Lung (tissue), 12 donors: ENCODE data around the gene TJP2. TPM values are rescaled to one million over a fixed set of nuclear protein-coding genes. Genes with fewer than 3 reads are reported as not detected.

ENCODE experiments used
- ATAC-seq: fragments of 200-7000 bp; cut with Tn5 transposase; one replicate; pipeline ENCODE4 v1.9.1; 2020; ENCODE audit warnings: moderate number of reproducible peaks; ENCODE audit not compliant: insufficient read depth, low FRiP score
- DNase-seq, 3 donors: peaks; one replicate each; pipeline ENCODE4 v3.0.0-alpha.2; 2013 to 2017
- H3K27ac ChIP-seq, 2 donors: one replicate each; pipeline ENCODE4 v1.5.1; 2013; ENCODE audit warnings: mild to moderate bottlenecking in 2 of 2, moderate library complexity in 2 of 2, control low read depth in 1 of 2, inconsistent platforms in 1 of 2, low read depth in 1 of 2, low read length in 1 of 2
- H3K27me3 ChIP-seq, 3 donors: one replicate each; pipeline ENCODE4 v1.5.1; 2013; ENCODE audit warnings: low read length in 2 of 3; ENCODE audit not compliant: control insufficient read depth in 3 of 3, insufficient read depth in 3 of 3
- H3K36me3 ChIP-seq, 4 donors: one replicate each; pipeline ENCODE4 v1.5.1; 2013; ENCODE audit warnings: low read length in 4 of 4, mild to moderate bottlenecking in 1 of 4, moderate library complexity in 1 of 4; ENCODE audit not compliant: control insufficient read depth in 4 of 4, insufficient read depth in 4 of 4
- H3K4me1 ChIP-seq, 5 donors: one replicate each; pipeline ENCODE4 v1.5.1; 2013; ENCODE audit warnings: low read length in 5 of 5, mild to moderate bottlenecking in 2 of 5, moderate library complexity in 1 of 5; ENCODE audit not compliant: control insufficient read depth in 5 of 5, insufficient read depth in 5 of 5
- H3K4me3 ChIP-seq: one replicate; pipeline ENCODE4 v1.5.1; 2013; ENCODE audit warnings: mild to moderate bottlenecking, control low read depth, moderate library complexity
- H3K9ac ChIP-seq, 2 donors: one replicate each; pipeline ENCODE4 v1.5.1; 2013; ENCODE audit warnings: low read length in 2 of 2, control low read depth in 1 of 2; ENCODE audit not compliant: insufficient read depth in 1 of 2
- H3K9me3 ChIP-seq, 4 donors: one replicate each; pipeline ENCODE4 v1.5.1; 2013; ENCODE audit warnings: low read length in 3 of 4, mild to moderate bottlenecking in 1 of 4, moderate library complexity in 1 of 4; ENCODE audit not compliant: control insufficient read depth in 4 of 4, insufficient read depth in 3 of 4
- CTCF ChIP-seq: IDR thresholded peaks from 2 replicates; pipeline ENCODE4 v1.5.1; 2012; ENCODE audit warnings: mild to moderate bottlenecking; ENCODE audit errors: control extremely low read depth, extremely low read depth
- WGBS, 2 donors: extraction: QIAGEN DNeasy Blood & Tissue Kit; methylation state at CpG; one replicate each; pipeline ENCODE4 v1.1.7; 2013; 5-methylcytosine and 5-hydroxymethylcytosine counted together
- polyA plus RNA-seq, 2 donors: library from polyadenylated mRNA; stranded (reverse); fragments of 200-250 nt; gene quantifications; one replicate each; pipeline ENCODE4 v1.2.1, GENCODE V29; 2013
- total RNA-seq, 2 donors: library from RNA; depleted of rRNA in 1 of 2; stranded (reverse); fragments of >200 nt in 1 of 2; gene quantifications; one replicate each; pipeline ENCODE4 v1.2.1, GENCODE V29; 2014 to 2021
- donor health status: control.
- donor health status: control.
- donor health status: Bipolar disorder and iron deficiency.
- donor health status: healthy.
- donor health status: DM: yes; HTN: yes; CAD: no.

TJP2 gene
- total and polyA plus RNA-seq, 4 donors: 39.3 to 181 (median 73.6) TPM

DNA sequence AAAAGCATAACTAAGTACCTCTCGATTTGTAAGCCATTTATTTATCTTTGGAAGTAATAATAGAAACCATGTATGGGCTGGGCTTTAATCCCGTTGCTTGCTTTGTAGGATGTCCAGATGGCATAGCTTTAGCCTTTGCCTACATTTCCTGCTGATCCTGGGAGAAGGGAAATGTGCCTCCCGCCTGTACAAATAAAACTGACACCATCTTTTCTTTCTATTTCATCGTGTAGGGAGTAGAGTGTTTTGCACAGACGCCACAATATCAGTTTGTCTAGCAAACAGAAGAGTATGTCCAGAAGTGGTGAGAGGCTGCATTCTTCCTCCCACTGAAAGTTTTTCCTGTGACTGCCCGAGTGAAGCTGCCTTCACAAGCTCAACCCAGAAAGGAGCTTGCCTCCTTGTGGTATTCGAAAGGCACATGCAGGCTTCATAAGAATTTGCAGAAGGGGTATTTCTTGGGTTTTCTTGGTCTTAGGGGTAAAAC lies 24.7 kb upstream of the TJP2 start:
- H3K36me3 ChIP-seq: peaks cover 0 to 1% (median 0%) of the 10 kb centered on the region in 4 donors
- 10 to 30% methylated on average over 7 of the region's 7 CpGs for WGBS, 2 donors
- peaks cover 0 to 7% (median 5%) of the 10 kb centered on the region in 5 donors for H3K4me1 ChIP-seq
- ATAC-seq (peak; percentile 28), DNase-seq (peak; percentile 43 to 69 (median 69))
- no peak overlapping the region for H3K4me3 ChIP-seq
- TF ChIP-seq CTCF: no peak
- no peaks in the 10 kb centered on the region for H3K27me3 ChIP-seq
- H3K9me3 ChIP-seq: no peaks in the 10 kb centered on the region
- H3K9ac ChIP-seq: peak overlapping the region in 1 of 2 donors; percentile 73
- peak overlapping the region; percentile 0 to 53 for H3K27ac ChIP-seq

GRCh38 chr9:69151506-69151905 lies 22.6 kb upstream of the TJP2 start:
- peaks cover 0 to 3% (median 1%) of the 10 kb centered on the region in 4 donors for H3K36me3 ChIP-seq
- H3K4me1 ChIP-seq: peaks cover 5 to 7% (median 6%) of the 10 kb centered on the region in 5 donors
- no peak for ATAC-seq
- H3K27ac ChIP-seq: no peak overlapping the region
- WGBS, 2 donors: 88 to 91% methylated on average over 7 of the region's 7 CpGs
- no peak overlapping the region for H3K4me3 ChIP-seq
- H3K9ac ChIP-seq: no peak overlapping the region
- no peaks in the 10 kb centered on the region for H3K27me3 ChIP-seq
- no peaks in the 10 kb centered on the region for H3K9me3 ChIP-seq
- TF ChIP-seq CTCF: no peak
- no peak for DNase-seq

- 75 to 88% methylated on average over 9 of the region's 9 CpGs for WGBS, 2 donors
- H3K27me3 ChIP-seq: no peaks in the 10 kb centered on the region
- no peaks in the 10 kb centered on the region for H3K9me3 ChIP-seq
- no peak overlapping the region for H3K4me3 ChIP-seq
- peak overlapping the region in 1 of 2 donors; percentile 32 for H3K27ac ChIP-seq
- ATAC-seq: peak; percentile 49
- H3K4me1 ChIP-seq: peaks cover 5 to 7% (median 6%) of the 10 kb centered on the region in 5 donors
- no peak for TF ChIP-seq CTCF
- H3K9ac ChIP-seq: no peak overlapping the region
- DNase-seq: peak; percentile 34 to 78 (median 50)
- peaks cover 0 to 3% (median 1%) of the 10 kb centered on the region in 4 donors for H3K36me3 ChIP-seq
Measured at GRCh38 chr9:69153707-69154521, 20.2 kb upstream of the TJP2 start.
